ENCODE data around the gene DSCAM. TPM values are rescaled to one million over a fixed set of nuclear protein-coding genes. Genes with fewer than 3 reads are reported as not detected.

Gene DSCAM
- total and polyA plus RNA-seq, 2 experiments from 2014 or later: 0.07 TPM; not detected in 1

- H2AFZ ChIP-seq: no peak overlapping the region
- no peak overlapping the region for H3K27ac ChIP-seq (ENCODE audit: low read depth)
- H4K20me1 ChIP-seq (replicated peaks; ENCODE audit: insufficient read depth): no peaks in the 10 kb centered on the region
- no peaks in the 10 kb centered on the region for H3K27me3 Mint-ChIP-seq (ENCODE audit: insufficient read depth, low read depth, poor library complexity)
- TF ChIP-seq, protein P1, sequence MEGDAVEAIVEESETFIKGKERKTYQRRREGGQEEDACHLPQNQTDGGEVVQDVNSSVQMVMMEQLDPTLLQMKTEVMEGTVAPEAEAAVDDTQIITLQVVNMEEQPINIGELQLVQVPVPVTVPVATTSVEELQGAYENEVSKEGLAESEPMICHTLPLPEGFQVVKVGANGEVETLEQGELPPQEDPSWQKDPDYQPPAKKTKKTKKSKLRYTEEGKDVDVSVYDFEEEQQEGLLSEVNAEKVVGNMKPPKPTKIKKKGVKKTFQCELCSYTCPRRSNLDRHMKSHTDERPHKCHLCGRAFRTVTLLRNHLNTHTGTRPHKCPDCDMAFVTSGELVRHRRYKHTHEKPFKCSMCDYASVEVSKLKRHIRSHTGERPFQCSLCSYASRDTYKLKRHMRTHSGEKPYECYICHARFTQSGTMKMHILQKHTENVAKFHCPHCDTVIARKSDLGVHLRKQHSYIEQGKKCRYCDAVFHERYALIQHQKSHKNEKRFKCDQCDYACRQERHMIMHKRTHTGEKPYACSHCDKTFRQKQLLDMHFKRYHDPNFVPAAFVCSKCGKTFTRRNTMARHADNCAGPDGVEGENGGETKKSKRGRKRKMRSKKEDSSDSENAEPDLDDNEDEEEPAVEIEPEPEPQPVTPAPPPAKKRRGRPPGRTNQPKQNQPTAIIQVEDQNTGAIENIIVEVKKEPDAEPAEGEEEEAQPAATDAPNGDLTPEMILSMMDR (conservative IDR thresholded peaks at IDR 0.05; ENCODE audit: low read depth in 2 of 2): no peak
- TF ChIP-seq EZH2 (IDR thresholded peaks at IDR 0.05; ENCODE audit: low read depth, unreplicated experiment): no peak
- TF ChIP-seq ZNF114 (CRISPR knock-in tag; IDR thresholded peaks at IDR 0.05): no peak
- TF ChIP-seq NANOG (IDR thresholded peaks at IDR 0.05; ENCODE audit: borderline replicate concordance): no peak
- no peak for TF ChIP-seq ZNF462 (CRISPR knock-in tag; IDR thresholded peaks at IDR 0.05)
- no peak for TF ChIP-seq POLR2AphosphoS5 (IDR thresholded peaks at IDR 0.05; ENCODE audit: low read depth)
- TF ChIP-seq, protein P2, sequence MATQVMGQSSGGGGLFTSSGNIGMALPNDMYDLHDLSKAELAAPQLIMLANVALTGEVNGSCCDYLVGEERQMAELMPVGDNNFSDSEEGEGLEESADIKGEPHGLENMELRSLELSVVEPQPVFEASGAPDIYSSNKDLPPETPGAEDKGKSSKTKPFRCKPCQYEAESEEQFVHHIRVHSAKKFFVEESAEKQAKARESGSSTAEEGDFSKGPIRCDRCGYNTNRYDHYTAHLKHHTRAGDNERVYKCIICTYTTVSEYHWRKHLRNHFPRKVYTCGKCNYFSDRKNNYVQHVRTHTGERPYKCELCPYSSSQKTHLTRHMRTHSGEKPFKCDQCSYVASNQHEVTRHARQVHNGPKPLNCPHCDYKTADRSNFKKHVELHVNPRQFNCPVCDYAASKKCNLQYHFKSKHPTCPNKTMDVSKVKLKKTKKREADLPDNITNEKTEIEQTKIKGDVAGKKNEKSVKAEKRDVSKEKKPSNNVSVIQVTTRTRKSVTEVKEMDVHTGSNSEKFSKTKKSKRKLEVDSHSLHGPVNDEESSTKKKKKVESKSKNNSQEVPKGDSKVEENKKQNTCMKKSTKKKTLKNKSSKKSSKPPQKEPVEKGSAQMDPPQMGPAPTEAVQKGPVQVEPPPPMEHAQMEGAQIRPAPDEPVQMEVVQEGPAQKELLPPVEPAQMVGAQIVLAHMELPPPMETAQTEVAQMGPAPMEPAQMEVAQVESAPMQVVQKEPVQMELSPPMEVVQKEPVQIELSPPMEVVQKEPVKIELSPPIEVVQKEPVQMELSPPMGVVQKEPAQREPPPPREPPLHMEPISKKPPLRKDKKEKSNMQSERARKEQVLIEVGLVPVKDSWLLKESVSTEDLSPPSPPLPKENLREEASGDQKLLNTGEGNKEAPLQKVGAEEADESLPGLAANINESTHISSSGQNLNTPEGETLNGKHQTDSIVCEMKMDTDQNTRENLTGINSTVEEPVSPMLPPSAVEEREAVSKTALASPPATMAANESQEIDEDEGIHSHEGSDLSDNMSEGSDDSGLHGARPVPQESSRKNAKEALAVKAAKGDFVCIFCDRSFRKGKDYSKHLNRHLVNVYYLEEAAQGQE (IDR thresholded peaks at IDR 0.05; ENCODE audit: unreplicated experiment): no peak
- no peak for TF ChIP-seq CREB1 (CRISPR knock-in tag; IDR thresholded peaks at IDR 0.05; ENCODE audit: low read depth)
- TF ChIP-seq, protein P3, sequence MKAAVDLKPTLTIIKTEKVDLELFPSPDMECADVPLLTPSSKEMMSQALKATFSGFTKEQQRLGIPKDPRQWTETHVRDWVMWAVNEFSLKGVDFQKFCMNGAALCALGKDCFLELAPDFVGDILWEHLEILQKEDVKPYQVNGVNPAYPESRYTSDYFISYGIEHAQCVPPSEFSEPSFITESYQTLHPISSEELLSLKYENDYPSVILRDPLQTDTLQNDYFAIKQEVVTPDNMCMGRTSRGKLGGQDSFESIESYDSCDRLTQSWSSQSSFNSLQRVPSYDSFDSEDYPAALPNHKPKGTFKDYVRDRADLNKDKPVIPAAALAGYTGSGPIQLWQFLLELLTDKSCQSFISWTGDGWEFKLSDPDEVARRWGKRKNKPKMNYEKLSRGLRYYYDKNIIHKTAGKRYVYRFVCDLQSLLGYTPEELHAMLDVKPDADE (IDR thresholded peaks at IDR 0.05): no peak
- TF ChIP-seq ZNF331 (CRISPR knock-in tag; IDR thresholded peaks at IDR 0.05; ENCODE audit: low read depth): no peak
- TF ChIP-seq JUNB (IDR thresholded peaks at IDR 0.05; ENCODE audit: unreplicated experiment): no peak
- TF ChIP-seq EZH2phosphoT487 (IDR thresholded peaks at IDR 0.05; ENCODE audit: unreplicated experiment): no peak
- no peak for ATAC-seq
- no peak for DNase-seq (ENCODE audit: low spot score)
- H3K4me3 ChIP-seq: no peak overlapping the region
- H3K4me2 ChIP-seq: no peak overlapping the region
- H3K27me3 ChIP-seq (ENCODE audit: insufficient read depth): no peaks in the 10 kb centered on the region
- no peak overlapping the region for H3K4me3 Mint-ChIP-seq
- no peak overlapping the region for H3K27ac Mint-ChIP-seq
- peaks cover 45% of the 10 kb centered on the region for H3K9me3 Mint-ChIP-seq
- no peaks in the 10 kb centered on the region for H3F3A ChIP-seq (replicated peaks; ENCODE audit: low read depth)
- H3K36me3 Mint-ChIP-seq (ENCODE audit: low read depth): peaks cover 6% of the 10 kb centered on the region; the same call in 2 of the 3 replicates
- no peaks in the 10 kb centered on the region for H3K79me2 ChIP-seq (replicated peaks; ENCODE audit: insufficient read depth)
- H3K4me1 Mint-ChIP-seq: no peaks in the 10 kb centered on the region
- no peaks in the 10 kb centered on the region; the same call in 1 of the 2 replicates for H3K9me2 ChIP-seq (ENCODE audit: insufficient read depth)
- H3K4me1 ChIP-seq (ENCODE audit: insufficient read depth): no peaks in the 10 kb centered on the region
- no peaks in the 10 kb centered on the region for H3K36me3 ChIP-seq (ENCODE audit: insufficient read depth)
Measured at GRCh38 chr21:40853956-40854688, 7.2 kb upstream of the DSCAM start.

Measured in GM23338 (cell line).